NCI-H2196 (cell line): ENCODE results near the gene INTS1.

Source experiments
- DNase-seq: peaks from one replicate; lab custom pipeline; 2025; ENCODE audit not compliant: unreplicated experiment; lab: John Stamatoyannopoulos, UW

INTS1 gene

DNA sequence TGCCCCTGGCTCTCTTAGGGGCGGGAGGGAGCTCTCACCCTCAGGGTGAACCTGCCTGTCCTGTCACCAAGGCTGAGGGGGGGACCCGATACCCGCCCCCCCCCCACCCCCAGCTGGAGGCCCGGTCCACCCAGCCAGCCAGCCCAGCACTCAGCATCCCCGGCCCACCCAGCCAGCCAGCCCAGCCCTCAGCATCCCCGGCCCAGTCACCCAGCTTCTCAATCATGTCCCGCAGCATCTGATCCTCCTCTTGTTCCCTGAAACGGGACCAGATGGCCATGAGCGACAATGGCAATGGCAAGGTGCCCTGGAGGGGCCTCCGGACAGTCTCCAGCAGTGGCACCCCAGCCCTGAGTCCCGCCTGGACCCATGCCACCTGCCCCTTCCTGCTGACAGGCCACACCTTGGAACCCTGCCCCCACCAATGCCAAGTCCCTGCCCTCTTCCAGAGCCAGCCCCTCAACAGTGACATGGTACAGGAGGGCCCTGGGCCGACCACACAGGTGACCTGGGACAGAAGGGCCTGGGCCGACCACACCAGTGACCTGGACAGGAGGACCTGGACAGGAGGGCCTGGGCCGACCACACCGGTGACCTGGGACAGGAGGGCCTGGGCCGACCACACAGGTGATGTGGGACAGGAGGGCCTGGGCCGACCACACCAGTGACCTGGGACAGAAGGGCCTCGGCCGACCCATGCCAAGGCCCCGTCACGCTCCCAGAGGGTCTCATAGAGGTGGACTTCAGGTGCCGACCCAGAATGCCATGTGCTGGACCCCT lies 69.1 kb downstream of the INTS1 start:
- no peak for DNase-seq

DNA sequence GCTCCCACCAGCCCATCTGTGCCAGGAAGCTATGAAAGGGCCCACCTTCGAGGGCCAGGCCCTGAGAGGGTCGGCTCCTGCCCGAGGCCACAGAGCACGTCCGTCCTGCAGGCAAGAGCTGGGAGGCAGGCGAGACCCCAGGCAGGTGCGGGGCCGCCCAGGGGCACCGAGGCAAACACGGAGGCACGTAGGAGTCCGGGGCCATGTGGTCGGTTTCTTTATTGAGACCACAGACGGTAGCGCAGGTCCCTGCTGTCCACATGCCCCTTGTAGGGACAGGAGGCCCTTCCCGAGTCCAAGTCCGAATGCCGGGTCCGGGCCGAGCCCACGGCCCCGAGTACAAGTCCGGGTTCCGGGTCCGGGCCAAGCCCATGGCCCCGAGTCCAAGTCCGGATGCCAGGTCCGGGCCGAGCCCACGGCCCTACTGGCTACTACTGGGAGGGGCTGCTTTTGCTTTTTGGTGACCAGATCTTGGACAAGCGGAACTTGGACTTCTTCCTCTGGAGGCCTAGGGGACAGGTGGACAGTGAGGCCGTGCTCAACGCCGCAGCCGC lies 69.9 kb downstream of the INTS1 start:
- no peak for DNase-seq

DNA sequence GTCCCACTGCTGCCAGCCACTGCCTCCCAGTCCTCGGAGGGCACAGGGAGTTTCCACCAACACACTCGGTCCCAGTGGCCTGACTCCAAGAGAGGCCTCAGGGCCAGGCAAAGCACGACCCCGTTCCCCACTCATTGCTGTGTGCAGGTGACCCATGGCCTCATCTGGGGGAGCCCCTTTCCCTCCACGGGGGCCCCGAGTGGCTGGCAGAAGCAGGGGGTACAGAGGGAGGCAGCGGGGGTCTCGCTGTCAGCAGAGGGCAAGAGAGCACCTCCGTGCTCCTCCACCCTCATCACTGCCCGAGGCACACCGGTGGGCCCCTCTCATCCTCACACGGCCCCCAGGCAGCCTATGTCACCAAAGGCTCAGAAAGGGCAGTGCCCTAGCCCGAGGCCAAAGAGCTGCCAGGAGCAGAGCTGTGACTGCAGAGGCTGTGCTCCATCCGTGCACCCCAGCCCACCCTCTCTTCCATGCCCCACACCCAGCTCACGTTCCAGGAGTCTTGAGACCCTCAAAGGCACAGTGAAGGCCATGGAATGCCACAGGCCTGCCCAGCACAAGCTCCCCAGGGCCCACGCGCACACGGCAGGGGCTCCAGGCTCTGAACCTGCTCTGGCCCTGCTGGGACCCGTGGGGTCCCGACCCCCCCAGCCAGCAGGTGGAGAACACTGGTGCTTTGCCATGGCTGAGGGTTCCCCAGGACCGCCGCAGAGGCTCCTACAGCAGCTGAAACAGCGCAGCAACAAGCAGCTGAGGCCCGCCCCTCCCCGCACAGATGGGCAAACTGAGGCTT lies 70.9 kb downstream of the INTS1 start:
- DNase-seq = no peak

DNA sequence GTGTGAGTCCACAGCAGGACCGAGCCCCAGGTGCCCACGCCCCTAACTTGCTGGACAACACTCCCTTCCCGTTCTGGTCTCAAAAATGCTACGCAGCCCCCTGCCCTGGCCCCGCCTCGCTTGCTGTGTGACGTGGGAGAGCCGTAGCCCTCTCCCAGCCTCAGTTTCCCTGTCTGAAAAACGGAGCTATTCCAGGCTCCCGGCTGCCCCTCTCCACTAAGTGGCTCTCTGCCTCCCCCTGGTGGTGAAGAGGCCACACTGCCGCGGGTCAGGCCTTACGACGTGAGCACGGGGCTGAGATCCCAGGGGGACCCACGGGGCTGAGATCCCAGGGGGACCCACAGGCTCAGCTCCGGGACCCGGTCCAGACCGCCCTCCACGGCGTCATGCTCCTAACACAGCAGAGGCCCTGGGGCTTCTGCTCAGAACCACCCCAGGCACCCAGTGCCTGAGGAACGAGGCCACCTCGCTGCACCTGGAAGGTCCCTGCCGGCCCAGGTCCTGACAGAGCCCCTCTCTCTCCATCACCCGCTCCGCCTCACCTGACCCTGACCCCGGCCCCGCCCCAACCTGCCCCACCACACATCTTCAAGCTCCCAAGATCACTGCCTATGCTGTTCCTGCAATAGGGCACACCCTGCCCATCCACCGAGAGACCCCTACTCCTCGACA lies 71.6 kb downstream of the INTS1 start:
- peak; percentile 86 for DNase-seq

DNA sequence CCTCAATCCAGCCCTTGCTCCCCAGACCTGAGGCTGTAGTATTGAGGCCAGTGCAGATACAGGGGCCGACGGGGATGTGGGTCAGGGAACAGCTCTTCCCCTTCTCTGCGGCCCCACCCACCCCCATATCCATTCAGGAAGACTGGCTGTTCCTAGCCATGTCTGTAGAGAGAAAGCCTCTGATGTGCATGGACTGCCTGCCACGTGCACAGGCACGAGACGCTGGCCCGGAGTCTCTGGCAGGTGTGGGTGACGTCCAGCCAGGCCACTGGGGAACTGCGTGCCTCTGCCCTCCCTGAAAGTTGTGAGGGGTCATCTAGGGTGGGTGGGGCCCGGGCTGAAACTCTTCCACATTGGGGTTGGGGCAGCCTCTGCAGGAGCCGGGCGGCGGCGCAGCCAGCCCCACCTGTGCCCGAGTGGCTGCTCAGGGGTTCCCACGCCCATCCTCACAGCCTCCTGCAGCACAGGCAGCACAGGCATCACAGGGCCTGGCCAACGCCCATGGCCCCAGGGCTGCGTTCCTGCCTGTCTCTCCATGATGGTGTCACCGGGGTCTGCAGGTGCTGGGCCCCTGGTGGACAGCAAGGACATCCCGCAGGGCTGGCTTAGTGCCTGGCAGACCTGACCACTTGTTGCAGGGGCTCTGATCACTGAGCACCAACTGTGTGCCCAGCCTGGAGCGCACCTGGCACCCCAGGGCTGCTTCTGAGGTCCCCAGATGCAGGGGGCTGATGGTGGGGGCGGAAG lies 72.4 kb downstream of the INTS1 start:
- DNase-seq = no peak

DNA sequence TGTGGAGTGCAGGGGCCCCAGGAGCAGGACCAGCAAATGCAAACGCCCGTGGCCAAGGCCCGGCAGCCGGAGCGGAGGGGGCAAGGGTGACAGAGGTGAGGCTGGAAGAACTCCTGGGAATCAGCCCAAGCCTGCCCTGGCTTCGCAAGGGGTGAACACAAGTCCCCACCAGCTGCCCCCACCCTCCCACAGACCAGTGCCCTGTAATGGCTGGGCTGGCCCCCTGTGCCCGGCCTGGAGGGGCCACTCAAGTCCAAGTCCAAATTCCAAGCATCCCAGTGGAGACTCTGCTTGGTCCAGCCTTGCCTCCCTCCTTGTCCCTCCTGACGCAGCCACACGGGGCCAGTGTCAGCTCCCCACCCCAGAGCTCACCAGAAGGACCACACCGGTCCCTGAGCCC lies 73.0 kb downstream of the INTS1 start:
- DNase-seq = no peak

DNA sequence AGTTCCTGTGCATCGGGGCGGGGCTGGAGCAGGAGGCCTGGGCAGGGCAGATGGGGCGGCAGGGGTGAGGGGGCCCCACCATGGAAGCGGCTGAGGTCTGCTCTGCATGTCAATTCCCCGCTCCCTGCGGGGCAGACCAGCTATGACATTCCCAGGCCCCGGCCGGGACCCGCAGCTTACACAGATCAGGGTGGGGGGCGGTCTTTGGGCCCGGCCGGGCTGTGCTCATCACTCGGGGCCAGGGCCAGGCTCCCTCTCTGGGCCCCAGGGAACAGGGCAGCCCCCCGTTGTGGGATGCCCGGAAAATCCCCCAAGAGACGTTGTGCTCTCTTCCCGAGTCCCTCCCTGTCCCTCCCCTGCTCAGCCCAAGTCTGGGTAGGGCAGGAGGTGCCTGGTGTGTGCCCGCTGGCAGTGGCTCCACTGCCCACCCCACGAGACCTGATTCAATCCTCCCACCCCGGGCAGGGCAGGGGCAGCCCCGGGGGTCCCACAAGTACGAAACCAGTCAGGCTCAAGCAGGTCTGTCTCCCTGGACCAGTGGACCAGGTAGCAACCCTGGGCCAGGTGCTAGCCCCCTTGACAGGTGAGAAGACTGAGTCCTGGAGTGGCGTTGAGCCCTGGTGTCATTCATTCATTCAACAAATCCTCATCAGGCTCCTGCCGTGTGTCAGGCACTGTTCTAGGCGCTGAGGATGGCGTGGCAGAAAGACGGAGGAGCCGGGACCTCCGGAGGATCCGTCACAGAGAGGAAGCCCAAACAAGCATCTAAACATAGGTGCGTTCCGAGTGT lies 73.9 kb downstream of the INTS1 start:
- no peak for DNase-seq

DNA sequence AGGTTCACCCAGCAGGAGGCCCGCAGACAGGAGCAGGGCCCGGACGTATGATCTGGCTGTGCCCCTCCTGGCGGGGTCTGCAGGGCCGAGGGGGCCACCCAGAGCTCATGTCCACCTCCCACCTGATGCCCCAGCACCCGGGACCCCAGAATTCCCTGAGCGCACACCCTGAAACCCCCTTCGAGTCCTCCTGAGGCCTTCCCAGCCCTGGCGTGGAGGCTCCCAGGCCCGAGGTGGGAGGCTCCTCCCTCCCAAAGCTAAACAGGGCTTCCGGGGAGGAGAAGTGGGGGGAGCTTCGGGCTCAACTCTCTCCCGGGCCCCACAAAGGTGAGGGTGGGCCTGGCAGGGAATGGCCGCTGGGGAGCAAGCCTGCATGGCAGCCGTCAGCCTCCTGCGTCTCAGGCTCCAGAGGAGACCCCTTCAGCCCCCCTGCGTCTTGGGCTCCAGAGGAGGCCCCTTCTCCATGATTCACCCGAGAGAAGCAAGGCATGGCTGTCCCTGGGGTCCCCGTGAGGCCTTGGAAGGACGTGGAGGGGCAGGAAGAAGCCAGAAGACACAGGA lies 75.2 kb downstream of the INTS1 start:
- DNase-seq = no peak

DNA sequence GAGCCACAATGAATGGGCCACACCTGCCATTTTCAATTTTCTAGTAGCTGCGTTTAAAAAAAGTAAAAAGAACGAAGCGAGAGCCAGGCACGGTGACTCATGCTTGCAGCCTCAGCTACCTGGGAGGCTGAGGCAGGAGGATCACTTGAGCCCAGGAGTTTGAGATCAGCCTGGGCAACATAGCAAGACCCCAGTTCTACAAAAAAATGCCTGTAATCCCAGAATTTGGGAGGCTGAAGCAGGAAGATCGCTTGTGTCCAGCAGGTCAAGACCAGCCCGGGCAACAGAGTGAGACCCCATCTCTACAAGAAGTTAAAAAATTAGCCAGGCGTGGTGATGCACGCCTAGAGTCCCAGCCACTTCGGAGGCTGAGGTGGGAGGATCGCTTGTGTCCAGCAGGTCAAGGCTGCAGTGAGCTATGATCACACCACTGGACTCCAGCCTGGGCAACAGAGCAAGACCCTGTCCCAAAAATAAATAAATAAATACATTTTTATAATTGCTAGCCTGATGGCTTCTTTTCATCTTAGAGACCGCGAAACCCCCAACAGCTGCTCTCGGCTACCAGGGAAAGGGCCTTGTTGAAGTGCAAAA lies 77.0 kb downstream of the INTS1 start:
- DNase-seq = no peak

DNA sequence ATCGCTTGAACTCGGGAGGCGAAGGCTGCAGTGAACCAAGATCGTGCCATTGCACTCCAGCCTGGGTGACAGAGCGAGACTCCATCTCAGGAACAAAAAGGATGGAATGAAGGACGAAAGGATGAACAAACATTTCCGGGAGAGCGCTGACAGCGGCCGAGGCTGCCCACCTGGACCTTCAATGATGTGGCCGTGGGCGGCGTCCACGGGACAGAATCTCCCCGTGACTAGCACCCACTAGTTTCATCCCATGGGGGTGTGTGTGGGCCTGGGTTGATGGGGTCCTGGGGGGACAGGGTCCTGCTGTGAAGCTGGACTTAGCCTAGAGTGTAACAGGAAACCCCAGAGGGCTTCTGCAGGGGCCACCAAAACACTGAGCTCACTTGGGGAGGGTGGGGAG lies 77.7 kb downstream of the INTS1 start:
- DNase-seq = no peak

DNA sequence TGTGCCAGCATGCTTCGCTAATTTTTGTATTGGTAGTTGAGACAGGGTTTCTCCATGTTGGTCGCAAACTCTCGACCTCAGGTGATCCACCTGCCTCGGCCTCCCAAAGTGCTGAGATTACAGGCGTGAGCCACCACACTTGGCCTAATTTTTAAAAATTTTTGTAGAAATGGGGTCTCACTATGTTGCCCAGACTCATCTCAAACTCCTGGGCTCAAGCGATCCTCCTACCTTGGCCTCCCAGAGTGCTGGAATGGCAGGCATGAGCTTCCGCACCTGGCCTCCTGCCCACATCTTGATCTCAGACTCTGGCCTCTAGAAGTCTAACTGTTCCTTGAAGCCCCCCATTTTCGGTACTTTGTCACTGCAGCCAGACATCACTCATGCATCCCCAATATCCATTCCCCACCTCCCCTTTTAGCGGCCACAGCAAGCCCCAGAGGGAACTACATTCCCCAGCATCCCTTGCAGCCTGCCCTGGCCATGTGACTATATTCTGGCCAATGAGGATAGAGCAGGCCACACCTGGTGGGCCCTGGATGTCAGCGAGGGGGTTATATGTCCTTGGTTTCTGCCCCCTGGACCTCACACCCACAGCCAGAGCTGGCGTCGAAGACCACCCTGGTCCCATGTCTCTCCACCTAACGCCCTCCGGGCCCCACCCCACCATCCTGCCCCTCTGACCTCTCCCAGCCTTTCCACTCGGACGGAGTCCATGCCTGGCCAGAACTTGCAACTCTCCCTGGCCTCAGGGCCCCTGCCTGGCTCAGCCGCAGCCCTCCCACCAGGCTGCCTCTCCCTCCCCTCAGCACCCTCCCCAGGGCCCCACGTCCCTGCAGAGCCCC lies 78.7 kb downstream of the INTS1 start:
- DNase-seq = peak; percentile 10

DNA sequence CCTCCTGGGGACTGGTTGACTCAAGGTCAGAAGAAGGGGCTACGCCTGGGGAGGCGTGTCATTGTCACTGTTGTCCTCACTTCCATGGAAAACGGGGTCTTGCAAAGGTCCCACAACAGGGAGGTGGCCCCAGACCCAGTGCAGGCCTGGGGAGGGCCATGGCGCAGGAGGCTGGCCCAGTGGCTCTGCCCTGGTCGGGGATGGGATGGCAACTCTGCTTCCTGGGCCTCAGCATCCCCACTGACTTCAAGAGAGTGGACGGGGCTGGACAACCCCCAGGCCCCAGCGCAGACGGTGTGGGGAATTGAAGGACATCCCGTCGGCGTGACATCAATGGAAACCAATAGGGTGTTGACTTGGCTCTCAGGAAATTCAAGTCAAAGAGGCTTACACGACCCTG lies 80.1 kb downstream of the INTS1 start:
- no peak for DNase-seq

DNA sequence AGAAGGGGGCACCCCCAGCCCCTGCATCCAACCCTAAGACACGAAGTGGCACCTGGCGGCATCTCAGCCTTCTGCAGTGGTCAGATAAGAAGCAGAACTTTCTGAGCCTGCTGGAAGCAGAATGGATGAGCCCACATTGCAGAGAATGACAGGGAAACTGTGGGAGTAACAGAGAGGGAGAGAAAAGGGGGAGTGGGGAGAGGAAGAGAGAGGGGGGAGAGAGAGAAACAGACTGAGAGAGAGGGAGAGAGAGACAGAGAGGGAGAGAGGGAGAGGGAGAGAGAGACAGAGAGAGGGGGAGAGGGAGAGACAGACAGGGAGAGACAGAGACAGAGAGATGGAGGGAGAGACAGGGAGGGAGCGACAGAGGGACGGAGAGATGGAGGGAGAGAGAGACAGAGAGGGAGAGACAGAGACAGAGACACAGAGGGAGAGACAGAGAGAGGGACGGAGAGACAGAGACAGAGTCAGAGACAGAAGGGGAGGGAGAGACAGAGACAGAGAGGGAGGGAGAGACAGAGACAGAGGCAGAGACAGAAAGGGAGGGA lies 80.9 kb downstream of the INTS1 start:
- no peak for DNase-seq

DNA sequence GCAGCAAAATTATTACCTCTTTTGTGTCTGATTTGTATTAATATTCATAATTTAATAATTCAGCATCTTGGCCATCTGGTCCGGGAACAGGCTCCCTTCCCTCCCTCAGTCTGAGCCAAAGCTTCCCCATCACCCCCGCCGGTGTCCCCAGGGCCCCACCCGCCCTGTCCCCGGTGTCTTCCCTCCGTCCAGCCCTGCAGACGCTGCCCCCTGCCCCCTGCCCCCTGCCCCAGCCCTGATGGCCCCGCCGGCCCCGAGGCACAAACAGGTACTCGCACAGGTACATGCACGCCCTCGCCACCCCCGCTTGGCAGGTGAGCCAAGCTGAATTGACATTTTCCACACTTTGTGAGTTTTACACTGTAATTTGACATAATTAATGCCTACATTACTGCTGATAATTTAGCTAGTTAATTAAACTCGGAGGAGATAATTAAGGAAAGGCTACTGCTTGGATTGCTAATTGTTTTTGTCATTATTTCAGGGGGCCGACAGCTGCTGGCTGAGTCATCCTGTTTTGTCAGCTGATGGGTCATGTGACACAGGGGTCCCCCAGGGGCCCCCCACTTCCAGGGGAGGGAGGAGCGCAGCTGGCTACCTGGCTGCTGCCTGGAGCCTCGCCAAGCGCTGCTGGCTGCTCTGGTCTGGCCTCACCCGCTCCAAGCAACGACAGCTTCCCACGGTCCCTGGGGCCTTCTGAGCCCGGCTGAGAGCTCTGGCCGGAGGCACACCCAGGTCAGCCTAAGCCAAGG lies 81.5 kb downstream of the INTS1 start:
- DNase-seq = no peak

DNA sequence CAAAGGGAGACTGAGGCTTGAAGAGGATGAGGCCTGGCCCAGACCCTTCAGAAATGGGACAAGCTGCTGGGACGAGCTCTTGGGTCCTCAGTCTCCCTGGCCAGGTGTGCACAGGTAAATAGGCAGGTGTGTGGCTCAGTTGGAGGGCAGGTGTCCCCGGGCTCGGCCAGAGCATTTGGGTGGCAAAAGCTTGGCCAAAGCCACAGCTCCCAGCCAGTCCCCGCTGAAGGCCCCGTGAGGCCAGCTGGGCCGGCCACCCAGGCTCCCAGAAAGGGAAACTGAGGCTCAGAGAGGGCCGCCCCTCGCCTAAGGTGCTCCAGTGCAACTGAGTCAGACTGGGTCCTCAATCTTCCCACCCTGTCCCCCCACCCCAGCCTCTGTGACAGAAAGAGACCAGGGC lies 82.2 kb downstream of the INTS1 start:
- DNase-seq = no peak

DNA sequence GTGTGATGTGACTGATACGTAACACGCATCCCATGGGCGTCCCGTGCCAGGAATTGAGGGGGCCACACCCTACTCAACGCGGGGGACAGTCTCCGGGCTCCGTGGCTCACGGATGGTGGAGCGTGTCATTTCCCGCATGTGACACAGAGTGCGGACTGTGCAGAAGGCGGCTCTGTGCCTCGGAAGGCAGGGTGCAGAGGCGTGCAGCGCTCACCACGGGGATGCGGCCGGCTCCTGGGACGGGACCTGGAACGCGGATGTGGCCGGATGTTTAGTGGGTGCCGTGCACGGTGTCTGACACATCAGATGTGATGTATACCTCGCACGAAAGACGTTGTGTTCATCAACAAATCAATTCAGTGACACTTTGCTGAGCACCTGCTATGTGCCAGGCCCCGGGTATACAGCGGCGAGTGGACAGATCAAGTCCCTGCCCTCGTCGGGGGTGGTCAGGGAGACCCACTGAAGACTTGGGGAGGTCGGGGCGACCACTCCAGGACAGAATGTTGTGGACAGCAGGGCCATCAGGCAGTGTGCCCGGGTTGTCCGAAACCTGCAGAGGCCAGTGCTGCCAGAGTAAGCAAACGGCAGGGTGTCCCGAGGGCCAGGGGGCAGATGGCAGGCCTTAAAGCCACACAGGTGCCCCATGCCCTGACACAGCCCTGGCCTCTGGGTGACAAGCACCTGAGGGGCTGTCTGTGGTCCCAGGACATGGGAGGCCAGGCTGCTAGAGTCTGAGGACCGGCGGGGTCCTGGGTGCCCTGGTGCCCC lies 83.0 kb downstream of the INTS1 start:
- DNase-seq = no peak
